GM23338 (cell line): ENCODE measurements around the gene HS6ST3.

Experiments
- CREB1 ChIP-seq: fragments of 250-450 bp; sonication (Bioruptor Pico); IDR thresholded peaks from 2 replicates; pipeline ENCODE4 v1.5.0; 2020; ENCODE audit warnings: low read depth, mild to moderate bottlenecking, moderate library complexity
- EZH2 ChIP-seq: fragments of 200-600 bp; sonication (generic); IDR thresholded peaks from one replicate; pipeline ENCODE4 v1.8.0; 2017; ENCODE audit warnings: antibody characterized with exemption, mild to moderate bottlenecking, low read depth; ENCODE audit not compliant: unreplicated experiment
- EZH2phosphoT487 ChIP-seq: fragments of 200-600 bp; sonication (generic); IDR thresholded peaks from one replicate; pipeline ENCODE4 v1.8.1; 2018; ENCODE audit warnings: antibody characterized with exemption; ENCODE audit not compliant: unreplicated experiment
- JUNB ChIP-seq: IDR thresholded peaks from one replicate; pipeline ENCODE4 v1.6.1; 2016; ENCODE audit warnings: antibody characterized with exemption; ENCODE audit not compliant: unreplicated experiment
- NANOG ChIP-seq: IDR thresholded peaks from 2 replicates; pipeline ENCODE4 v1.6.1; 2016; ENCODE audit warnings: antibody characterized with exemption, borderline replicate concordance
- POLR2AphosphoS5 ChIP-seq: IDR thresholded peaks from 2 replicates; pipeline ENCODE4 v1.6.1; 2016; ENCODE audit warnings: antibody characterized with exemption, low read depth
- STAT1 ChIP-seq: IDR thresholded peaks from one replicate; pipeline ENCODE4 v1.6.1; 2016; ENCODE audit warnings: antibody characterized with exemption; ENCODE audit not compliant: unreplicated experiment
- ZNF114 ChIP-seq: fragments of 250-450 bp; sonication (Bioruptor Pico); IDR thresholded peaks from 2 replicates; pipeline ENCODE4 v1.5.0; 2020; ENCODE audit warnings: mild to moderate bottlenecking, moderate library complexity
- ZNF331 ChIP-seq: fragments of 250-450 bp; sonication (Bioruptor Pico); IDR thresholded peaks from 2 replicates; pipeline ENCODE4 v1.5.0; 2020; ENCODE audit warnings: low read depth, mild to moderate bottlenecking, moderate library complexity
- TF ChIP-seq, protein P1 (sequence below), 2 experiments: fragments of 200-600 bp in 1 of 2; sonication (generic) in 1 of 2; conservative IDR thresholded peaks; 2 replicates each; pipeline versions ENCODE4 v1.5.1 to v1.6.1; 2016 to 2017; ENCODE audit warnings: antibody characterized with exemption in 2 of 2, low read depth in 2 of 2, mild to moderate bottlenecking in 2 of 2, moderate library complexity in 1 of 2
- TF ChIP-seq, protein P2 (sequence below): IDR thresholded peaks from one replicate; pipeline ENCODE4 v1.6.1; 2018; ENCODE audit warnings: antibody characterized with exemption; ENCODE audit not compliant: unreplicated experiment
- TF ChIP-seq, protein P3 (sequence below): fragments of 250-450 bp; sonication (Bioruptor Pico); IDR thresholded peaks from 2 replicates; pipeline ENCODE4 v1.5.0; 2020; ENCODE audit warnings: mild to moderate bottlenecking, moderate library complexity
- TF ChIP-seq, protein P4 (sequence below): IDR thresholded peaks from 2 replicates; pipeline ENCODE4 v1.6.1; 2016; ENCODE audit warnings: antibody characterized with exemption

DNA sequence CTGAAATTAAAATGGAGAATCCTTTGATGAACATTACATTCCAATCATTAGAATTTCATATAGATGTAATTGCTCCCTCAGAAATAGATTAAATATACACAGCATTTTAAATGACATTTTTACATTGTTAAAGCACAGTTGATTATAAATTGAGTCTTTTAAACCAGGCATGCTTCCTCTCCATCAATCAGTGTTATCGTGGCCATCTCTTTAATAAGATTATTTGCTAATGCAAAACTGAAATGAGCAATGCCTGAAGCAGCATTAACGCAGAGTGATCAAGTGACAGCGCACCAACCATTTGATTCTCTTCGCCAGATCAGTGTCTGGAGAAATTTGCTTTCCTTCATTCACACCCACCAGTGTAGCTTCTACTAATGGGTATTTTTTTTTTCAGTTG, 644.6 kb downstream of the HS6ST3 start:
- TF ChIP-seq EZH2phosphoT487 (no peak), POLR2AphosphoS5 (no peak), ZNF331 (CRISPR knock-in tag) (no peak), CREB1 (no peak), EZH2 (no peak), NANOG (no peak), ZNF114 (CRISPR knock-in tag) (no peak), JUNB (no peak), STAT1 (no peak)
- TF ChIP-seq, protein P1, sequence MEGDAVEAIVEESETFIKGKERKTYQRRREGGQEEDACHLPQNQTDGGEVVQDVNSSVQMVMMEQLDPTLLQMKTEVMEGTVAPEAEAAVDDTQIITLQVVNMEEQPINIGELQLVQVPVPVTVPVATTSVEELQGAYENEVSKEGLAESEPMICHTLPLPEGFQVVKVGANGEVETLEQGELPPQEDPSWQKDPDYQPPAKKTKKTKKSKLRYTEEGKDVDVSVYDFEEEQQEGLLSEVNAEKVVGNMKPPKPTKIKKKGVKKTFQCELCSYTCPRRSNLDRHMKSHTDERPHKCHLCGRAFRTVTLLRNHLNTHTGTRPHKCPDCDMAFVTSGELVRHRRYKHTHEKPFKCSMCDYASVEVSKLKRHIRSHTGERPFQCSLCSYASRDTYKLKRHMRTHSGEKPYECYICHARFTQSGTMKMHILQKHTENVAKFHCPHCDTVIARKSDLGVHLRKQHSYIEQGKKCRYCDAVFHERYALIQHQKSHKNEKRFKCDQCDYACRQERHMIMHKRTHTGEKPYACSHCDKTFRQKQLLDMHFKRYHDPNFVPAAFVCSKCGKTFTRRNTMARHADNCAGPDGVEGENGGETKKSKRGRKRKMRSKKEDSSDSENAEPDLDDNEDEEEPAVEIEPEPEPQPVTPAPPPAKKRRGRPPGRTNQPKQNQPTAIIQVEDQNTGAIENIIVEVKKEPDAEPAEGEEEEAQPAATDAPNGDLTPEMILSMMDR (conservative IDR thresholded peaks at IDR 0.05; ENCODE audit: low read depth in 2 of 2) = no peak
- TF ChIP-seq, protein P2, sequence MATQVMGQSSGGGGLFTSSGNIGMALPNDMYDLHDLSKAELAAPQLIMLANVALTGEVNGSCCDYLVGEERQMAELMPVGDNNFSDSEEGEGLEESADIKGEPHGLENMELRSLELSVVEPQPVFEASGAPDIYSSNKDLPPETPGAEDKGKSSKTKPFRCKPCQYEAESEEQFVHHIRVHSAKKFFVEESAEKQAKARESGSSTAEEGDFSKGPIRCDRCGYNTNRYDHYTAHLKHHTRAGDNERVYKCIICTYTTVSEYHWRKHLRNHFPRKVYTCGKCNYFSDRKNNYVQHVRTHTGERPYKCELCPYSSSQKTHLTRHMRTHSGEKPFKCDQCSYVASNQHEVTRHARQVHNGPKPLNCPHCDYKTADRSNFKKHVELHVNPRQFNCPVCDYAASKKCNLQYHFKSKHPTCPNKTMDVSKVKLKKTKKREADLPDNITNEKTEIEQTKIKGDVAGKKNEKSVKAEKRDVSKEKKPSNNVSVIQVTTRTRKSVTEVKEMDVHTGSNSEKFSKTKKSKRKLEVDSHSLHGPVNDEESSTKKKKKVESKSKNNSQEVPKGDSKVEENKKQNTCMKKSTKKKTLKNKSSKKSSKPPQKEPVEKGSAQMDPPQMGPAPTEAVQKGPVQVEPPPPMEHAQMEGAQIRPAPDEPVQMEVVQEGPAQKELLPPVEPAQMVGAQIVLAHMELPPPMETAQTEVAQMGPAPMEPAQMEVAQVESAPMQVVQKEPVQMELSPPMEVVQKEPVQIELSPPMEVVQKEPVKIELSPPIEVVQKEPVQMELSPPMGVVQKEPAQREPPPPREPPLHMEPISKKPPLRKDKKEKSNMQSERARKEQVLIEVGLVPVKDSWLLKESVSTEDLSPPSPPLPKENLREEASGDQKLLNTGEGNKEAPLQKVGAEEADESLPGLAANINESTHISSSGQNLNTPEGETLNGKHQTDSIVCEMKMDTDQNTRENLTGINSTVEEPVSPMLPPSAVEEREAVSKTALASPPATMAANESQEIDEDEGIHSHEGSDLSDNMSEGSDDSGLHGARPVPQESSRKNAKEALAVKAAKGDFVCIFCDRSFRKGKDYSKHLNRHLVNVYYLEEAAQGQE = no peak
- TF ChIP-seq, protein P3, sequence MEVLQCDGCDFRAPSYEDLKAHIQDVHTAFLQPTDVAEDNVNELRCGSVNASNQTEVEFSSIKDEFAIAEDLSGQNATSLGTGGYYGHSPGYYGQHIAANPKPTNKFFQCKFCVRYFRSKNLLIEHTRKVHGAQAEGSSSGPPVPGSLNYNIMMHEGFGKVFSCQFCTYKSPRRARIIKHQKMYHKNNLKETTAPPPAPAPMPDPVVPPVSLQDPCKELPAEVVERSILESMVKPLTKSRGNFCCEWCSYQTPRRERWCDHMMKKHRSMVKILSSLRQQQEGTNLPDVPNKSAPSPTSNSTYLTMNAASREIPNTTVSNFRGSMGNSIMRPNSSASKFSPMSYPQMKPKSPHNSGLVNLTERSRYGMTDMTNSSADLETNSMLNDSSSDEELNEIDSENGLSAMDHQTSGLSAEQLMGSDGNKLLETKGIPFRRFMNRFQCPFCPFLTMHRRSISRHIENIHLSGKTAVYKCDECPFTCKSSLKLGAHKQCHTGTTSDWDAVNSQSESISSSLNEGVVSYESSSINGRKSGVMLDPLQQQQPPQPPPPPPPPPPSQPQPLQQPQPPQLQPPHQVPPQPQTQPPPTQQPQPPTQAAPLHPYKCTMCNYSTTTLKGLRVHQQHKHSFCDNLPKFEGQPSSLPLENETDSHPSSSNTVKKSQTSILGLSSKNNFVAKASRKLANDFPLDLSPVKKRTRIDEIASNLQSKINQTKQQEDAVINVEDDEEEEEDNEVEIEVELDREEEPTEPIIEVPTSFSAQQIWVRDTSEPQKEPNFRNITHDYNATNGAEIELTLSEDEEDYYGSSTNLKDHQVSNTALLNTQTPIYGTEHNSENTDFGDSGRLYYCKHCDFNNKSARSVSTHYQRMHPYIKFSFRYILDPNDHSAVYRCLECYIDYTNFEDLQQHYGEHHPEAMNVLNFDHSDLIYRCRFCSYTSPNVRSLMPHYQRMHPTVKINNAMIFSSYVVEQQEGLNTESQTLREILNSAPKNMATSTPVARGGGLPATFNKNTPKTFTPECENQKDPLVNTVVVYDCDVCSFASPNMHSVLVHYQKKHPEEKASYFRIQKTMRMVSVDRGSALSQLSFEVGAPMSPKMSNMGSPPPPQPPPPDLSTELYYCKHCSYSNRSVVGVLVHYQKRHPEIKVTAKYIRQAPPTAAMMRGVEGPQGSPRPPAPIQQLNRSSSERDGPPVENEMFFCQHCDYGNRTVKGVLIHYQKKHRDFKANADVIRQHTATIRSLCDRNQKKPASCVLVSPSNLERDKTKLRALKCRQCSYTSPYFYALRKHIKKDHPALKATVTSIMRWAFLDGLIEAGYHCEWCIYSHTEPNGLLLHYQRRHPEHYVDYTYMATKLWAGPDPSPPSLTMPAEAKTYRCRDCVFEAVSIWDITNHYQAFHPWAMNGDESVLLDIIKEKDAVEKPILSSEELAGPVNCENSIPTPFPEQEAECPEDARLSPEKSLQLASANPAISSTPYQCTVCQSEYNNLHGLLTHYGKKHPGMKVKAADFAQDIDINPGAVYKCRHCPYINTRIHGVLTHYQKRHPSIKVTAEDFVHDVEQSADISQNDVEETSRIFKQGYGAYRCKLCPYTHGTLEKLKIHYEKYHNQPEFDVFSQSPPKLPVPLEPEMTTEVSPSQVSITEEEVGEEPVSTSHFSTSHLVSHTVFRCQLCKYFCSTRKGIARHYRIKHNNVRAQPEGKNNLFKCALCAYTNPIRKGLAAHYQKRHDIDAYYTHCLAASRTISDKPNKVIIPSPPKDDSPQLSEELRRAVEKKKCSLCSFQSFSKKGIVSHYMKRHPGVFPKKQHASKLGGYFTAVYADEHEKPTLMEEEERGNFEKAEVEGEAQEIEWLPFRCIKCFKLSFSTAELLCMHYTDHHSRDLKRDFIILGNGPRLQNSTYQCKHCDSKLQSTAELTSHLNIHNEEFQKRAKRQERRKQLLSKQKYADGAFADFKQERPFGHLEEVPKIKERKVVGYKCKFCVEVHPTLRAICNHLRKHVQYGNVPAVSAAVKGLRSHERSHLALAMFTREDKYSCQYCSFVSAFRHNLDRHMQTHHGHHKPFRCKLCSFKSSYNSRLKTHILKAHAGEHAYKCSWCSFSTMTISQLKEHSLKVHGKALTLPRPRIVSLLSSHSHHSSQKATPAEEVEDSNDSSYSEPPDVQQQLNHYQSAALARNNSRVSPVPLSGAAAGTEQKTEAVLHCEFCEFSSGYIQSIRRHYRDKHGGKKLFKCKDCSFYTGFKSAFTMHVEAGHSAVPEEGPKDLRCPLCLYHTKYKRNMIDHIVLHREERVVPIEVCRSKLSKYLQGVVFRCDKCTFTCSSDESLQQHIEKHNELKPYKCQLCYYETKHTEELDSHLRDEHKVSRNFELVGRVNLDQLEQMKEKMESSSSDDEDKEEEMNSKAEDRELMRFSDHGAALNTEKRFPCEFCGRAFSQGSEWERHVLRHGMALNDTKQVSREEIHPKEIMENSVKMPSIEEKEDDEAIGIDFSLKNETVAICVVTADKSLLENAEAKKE (CRISPR knock-in tag) = no peak
- TF ChIP-seq, protein P4, sequence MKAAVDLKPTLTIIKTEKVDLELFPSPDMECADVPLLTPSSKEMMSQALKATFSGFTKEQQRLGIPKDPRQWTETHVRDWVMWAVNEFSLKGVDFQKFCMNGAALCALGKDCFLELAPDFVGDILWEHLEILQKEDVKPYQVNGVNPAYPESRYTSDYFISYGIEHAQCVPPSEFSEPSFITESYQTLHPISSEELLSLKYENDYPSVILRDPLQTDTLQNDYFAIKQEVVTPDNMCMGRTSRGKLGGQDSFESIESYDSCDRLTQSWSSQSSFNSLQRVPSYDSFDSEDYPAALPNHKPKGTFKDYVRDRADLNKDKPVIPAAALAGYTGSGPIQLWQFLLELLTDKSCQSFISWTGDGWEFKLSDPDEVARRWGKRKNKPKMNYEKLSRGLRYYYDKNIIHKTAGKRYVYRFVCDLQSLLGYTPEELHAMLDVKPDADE = no peak
